Left renal pelvis (tissue), 4 donors: ENCODE results near the gene AKAP1. TPM values are rescaled to one million over a fixed set of nuclear protein-coding genes. Genes with fewer than 3 reads are reported as not detected.
"Not testable (repeated sequence)": the region's sequence is repeated elsewhere in the genome, so short reads cannot be mapped to it uniquely, and the experiment has no call there.

Experiments
- DNase-seq, 4 donors: peaks; one replicate each; pipeline ENCODE4 v3.0.0-alpha.2; 2013; ENCODE audit warnings: low read depth in 4 of 4, low spot score in 3 of 4
- polyA plus RNA-seq, 4 donors: library from polyadenylated mRNA; unstranded; fragments of 120-200 nt; gene quantifications; one replicate each; pipeline ENCODE4 v1.2.1, GENCODE V29; 2013; ENCODE audit not compliant: insufficient read length in 4 of 4

The AKAP1 gene
- polyA plus RNA-seq, 4 donors: 14.8 to 35.3 (median 33.8) TPM

GRCh38 chr17:57075193-57075592, 9.9 kb upstream of the AKAP1 start:
- DNase-seq: no peak

GRCh38 chr17:57075785-57076184, 9.3 kb upstream of the AKAP1 start:
- DNase-seq: no peak

GRCh38 chr17:57077000-57077399, 8.0 kb upstream of the AKAP1 start:
- DNase-seq: no peak

GRCh38 chr17:57078274-57078673, 6.8 kb upstream of the AKAP1 start:
- DNase-seq: no peak

- no peak for DNase-seq
Observed at GRCh38 chr17:57080718-57081117, 4.3 kb upstream of the AKAP1 start.

- DNase-seq: no peak
Observed at GRCh38 chr17:57082441-57082840, 2.6 kb upstream of the AKAP1 start.

GRCh38 chr17:57084361-57084801, 665 bp upstream of the AKAP1 start:
- DNase-seq: no peak

- DNase-seq: no peak
Observed at GRCh38 chr17:57085448-57086068, 512 bp downstream of the AKAP1 start.

- DNase-seq: no peak
Observed at GRCh38 chr17:57086069-57086930, 1.3 kb downstream of the AKAP1 start.

GRCh38 chr17:57088298-57088697, 3.3 kb downstream of the AKAP1 start:
- DNase-seq: no peak

GRCh38 chr17:57089391-57089790, 4.3 kb downstream of the AKAP1 start:
- DNase-seq: no peak

GRCh38 chr17:57090560-57091185, 5.6 kb downstream of the AKAP1 start:
- DNase-seq: no peak

GRCh38 chr17:57091186-57091618, 6.2 kb downstream of the AKAP1 start:
- DNase-seq: no peak

- DNase-seq: no peak
Observed at GRCh38 chr17:57092171-57092570, 7.1 kb downstream of the AKAP1 start.

GRCh38 chr17:57092779-57093178, 7.7 kb downstream of the AKAP1 start:
- no peak for DNase-seq

- DNase-seq: no peak
Observed at GRCh38 chr17:57096472-57097202, 11.6 kb downstream of the AKAP1 start.

- no peak for DNase-seq
Observed at GRCh38 chr17:57097832-57098421, 12.9 kb downstream of the AKAP1 start.

- no peak for DNase-seq
Observed at GRCh38 chr17:57099165-57099564, 14.1 kb downstream of the AKAP1 start.

- no peak for DNase-seq
Observed at GRCh38 chr17:57102122-57102521, 17.1 kb downstream of the AKAP1 start.

- DNase-seq: not testable (repeated sequence)
Observed at GRCh38 chr17:57102660-57103059, 17.6 kb downstream of the AKAP1 start.
